CD4-positive, alpha-beta T cell treated with Interleukin-17A for 1 hour (primary cell): Measurements from ENCODE around the gene PTH.

Source experiments
- DNase-seq: peaks from one replicate; pipeline ENCODE4 v3.0.0-alpha.2; 2020

Gene PTH

DNA sequence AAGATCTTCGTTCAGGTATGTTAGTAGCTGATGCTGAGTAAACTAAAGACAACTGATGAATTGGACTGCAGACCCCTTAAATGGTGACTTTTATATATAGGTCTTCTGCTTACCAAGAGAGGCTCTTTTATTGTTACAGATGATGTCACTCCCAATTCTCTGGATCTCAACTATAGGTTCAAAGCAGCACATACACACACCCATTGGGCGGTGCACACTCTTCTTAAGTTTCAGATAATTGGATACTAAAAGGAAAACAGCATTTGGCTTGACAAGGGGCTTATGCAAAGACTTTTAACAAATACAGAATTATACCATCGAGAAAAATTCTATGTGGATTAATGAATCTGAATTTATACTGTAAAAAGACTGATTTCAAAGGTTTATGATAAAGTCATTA lies at the start of gene PTH:
TSS of gene PTH (minus strand) at position 69 of the 400 bp plus-strand sequence. CDS start 3,142 bp downstream, outside the sequence.
- no peak for DNase-seq

- no peak for DNase-seq
Measured at GRCh38 chr11:13538044-13538443, 42.2 kb upstream of the PTH start.

DNA sequence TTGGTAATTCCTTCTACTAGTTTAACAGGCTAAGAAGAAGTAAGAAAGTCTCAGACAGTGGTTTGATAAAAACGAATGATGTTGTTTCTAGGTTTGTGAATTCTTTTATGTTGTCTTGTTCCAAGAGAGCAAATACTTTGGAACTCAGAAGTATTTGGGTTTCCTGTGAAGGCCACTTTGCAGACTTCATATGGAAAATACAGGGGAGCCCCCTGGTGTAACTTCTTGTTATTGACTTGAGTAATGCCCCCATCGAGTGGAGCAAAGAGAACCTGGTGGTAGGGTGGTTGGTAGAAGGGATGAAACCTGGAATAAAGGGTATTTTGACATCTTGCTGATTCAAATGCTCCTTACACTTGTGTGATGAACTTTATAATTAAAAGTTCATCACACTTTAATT lies 40.0 kb upstream of the PTH start:
- DNase-seq = no peak

GRCh38 chr11:13534358-13534757 lies 38.6 kb upstream of the PTH start:
- DNase-seq = no peak

- DNase-seq = no peak
Measured at GRCh38 chr11:13525257-13525656, 29.5 kb upstream of the PTH start.

DNA sequence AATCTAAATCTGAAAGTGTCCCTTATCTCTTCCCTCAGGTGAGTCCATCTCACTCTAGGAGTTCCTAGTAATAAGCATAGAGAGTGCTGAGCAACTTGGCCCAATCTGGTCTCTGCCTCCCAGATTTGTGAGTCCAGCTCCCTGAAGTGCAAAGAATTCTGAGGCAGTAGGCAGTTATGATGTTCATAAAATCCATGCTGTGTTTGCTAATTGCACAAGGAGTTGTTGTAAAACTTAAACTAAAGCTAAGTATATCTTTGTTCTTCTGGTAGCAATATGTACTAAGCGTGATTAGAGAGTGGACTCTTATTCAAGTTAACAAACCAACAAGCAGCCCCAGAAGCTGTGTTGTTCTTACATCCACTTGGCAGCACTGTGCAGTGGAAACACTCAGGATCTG lies 7.6 kb upstream of the PTH start:
- DNase-seq = no peak

GRCh38 chr11:13502492-13502891 lies 6.7 kb upstream of the PTH start:
- no peak for DNase-seq

DNA sequence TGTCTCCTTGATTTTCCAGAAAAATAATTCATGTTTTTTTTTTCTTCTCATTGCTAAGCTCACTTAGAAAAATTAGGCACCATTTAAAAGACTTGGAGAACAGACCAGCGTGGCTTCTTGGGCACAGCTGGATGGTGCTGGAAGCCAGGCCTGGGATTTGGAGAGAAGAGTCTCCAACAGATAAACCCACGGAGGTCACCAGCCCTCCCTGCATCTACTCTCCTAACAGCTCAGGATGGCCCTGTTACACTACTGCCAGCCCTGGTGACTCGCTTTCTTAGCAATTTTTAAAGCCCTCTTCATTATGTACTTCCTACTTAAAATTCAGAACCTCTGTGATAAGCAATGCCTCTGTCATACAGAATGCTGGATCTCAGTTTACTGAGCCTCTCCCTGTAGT lies 1.7 kb downstream of the PTH start:
- DNase-seq = no peak

DNA sequence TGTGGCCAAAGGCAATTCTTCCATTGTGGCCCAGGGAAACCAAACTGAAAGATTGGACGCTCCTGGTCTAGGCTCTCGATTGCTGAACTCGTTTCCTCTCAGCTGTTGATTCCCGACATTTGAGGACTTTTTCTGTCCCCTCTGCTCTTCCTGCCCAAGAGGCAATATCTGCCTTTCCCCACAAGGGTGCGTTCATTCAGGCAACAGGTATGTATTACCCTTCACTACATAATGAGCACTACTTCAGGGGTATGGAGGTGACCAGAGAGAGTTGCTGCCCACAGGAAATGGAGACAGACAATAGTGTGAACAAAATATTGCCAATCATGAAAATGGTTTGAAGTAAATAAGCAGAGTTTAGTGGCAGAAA lies 8.2 kb downstream of the PTH start:
- peak; percentile 55 for DNase-seq

GRCh38 chr11:13486926-13487660 lies 8.7 kb downstream of the PTH start:
- peak; percentile 76 for DNase-seq

DNA sequence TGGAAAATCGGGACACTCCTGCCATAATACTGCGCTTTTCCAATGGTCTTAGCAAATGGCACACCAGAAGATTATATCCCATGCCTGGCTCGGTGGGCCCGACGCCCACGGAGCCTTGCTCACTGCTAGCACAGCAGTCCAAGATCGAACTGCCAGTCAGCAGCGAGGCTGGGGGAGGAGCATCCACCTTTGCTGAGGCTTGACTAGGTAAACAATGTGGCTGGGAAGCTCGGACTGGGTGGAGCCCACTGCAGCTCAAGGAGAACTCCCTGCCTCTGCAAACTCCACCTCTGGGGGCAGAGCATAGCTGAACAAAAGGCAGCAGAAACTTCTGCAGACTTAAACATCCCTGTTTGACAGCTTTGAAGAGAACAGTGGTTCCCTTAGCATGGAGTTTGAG lies 15.6 kb downstream of the PTH start:
- DNase-seq = no peak

DNA sequence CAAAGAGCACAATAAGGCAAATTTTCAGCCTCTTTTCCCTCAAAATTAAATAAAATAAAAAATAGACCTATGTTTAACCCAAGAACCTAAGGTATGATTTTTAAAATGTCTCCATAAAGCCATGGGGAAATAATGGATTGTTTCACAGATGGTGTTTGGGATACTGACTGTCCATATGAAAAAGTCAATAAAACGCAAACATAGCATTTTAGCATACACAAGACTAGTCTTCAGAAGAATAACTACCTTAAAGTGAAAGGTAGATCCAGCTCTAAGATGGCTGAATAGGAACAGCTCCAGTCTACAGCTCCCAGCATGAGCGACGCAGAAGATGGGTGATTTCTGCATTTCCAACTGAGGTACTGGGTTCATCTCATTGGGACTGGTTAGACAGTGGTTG lies 16.1 kb downstream of the PTH start:
- DNase-seq = no peak

- no peak for DNase-seq
Measured at GRCh38 chr11:13475091-13475490, 20.7 kb downstream of the PTH start.

DNA sequence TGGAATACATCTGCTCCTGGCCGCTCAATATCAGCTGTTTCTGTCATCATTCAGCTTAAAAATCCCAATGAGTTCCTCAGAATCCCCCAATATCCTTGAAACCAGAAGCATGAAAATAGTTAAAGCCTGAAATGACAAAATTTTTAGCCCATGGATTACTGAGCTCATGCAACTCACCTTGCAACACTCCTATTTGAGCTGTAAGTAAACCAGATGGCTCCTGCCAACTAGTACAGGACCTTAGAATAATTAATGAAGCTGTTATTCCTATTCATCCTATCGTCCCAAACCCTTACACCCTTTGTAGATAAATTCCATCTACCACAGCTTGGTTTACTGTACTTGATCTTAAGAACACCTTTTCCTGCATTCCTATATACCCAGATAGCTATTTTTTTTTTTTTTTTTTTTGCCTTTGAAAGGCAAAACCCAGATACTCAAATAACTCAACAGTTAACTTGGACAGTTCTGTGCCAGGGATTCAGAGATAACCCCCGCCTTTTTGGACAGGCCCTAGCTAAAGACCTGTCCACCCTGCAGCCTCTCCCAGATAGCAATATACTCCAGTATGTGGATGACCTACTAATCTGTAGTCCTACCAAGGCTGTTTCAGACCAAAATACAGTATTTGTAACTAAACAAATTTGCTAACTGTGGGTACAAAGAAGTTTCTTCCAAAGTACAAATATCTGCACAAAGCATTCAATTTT lies 22.6 kb downstream of the PTH start:
- DNase-seq = no peak

DNA sequence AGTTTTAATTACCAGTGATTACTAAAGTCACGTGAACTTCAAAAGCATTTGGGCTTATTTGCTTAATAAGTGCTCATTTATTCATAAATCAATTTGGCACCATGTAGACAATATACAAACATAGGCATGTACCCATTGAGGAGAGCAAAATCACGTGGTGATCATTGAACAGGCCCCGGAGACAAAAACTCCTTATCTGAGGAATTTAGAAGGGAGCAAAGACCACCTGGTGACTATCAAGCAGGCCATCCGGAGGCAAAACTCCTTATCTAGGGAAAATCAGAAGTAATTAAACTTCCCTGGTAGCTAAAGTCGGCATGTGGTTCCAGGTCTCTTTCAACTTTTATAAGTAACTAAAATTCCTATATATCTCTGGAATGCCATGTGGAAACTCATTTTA lies 27.0 kb downstream of the PTH start:
- DNase-seq = no peak

DNA sequence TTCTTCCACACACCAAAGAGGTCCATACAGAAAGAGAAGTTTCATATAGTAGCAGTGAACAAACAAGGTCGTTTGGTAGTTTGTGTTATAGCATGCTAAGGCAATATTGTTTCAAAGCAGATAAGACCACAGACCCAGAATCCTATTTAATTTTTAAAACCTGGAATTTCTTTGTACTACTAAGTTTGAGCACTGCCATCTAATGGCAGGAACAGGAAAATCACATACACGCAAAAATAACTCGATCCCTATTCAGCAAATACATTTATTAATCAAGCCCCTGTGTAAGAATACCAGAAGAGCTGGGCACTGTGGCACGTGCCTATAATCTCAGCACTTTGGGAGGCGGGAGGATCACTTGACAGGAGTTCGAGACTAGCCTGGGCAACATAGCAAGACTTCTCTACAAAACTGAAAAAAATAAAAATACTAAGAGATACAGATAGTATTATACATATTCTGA lies 29.9 kb downstream of the PTH start:
- peak; percentile 36 for DNase-seq

DNA sequence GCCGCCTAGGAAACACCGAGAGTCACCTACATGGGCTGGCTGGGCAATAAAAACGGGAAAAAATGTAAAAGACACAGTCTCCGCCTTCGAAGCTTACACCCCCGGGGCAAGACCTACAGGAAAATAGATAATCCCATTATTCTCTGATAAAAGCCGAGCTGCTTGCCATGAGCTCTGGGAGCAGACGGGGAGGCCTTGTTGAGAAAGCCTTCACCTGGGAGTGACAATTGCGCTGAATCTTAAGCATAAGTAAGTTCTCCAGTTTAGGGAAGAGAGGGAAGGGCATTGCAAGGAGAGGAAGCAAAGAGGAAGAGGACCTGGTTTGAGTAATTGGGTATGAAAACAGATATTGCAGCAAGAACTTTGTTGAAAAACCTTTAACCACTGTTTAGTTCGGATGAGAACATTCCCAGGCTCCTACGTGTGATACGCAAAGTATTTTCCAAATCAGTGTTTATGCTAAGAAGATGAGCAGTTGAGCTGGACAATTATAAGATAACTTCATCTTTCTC lies 32.0 kb downstream of the PTH start:
- no peak for DNase-seq

DNA sequence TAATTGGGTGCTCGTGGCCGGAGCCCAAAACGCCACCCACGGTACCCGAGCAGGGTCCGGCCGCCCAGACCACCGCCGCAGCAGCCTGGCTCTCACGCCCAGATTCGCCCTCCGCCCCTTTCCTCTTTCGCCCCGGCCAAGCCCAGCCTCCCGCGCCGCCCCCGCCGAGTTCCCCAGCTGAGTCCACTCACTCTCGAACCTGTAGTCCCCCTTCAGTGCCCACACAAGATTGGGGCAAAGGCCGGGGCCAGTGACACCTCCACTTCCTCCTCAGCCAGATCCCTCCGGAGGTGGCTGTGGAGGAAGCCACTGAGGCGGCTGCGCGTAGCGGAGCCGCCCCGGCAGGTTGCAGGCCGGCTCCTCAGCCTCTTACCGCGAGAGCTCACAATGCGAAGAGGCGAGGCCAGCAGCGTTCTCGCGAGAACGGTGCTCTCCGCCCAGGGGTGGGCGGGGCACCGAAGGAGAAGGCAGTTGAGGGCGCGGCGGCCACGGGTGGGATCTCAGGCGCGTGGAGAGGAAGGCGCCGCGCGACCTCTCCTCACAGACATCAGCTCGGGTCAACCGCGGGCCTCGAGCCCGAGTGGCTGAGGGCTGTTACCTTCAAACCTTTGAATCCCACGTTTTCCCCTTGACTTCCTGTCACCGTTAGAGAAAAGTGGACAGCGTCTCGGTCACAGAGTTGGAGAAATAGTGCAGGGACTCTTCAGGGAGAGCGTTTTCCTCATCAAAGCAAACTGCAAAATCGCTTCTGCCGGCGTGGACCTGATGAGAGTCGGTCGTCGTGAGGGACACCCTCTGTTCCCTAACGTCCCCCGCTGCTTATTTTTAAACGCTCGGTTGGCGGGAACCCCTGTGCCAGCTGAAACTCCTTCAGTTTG lies 32.7 kb downstream of the PTH start, which contains the start of gene BTBD10:
TSS of gene BTBD10 (minus strand) at position 322 of the 878 bp plus-strand sequence. CDS start 18,098 bp downstream, outside the sequence.
- DNase-seq = peak; percentile 96

DNA sequence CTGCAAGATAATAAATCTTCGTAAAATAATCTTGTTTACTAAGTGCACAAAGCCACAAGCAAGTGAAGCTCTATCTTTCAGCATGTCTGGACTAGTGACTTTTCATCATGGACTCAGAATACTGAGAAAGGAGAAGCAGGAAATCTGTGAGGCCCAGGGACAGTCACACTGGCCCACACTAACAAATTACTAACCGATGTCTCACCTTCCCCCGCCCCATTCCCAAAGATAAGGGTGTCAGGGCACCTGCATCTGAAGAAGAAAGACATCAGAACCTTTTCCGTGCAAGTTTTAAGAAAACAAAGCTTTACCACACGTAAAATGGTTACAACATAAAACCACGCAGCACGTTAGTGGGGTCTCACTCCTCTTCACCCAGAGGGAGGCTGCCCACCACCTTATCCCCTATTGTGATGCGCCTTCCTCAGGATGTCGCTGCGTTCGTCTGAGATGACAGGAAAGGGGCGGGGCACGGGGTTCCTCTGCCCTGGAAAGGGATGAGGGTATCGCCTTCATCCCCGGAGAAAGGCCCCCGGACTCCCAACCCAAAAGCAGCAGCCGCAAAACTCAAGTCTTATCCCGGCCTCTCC lies 33.4 kb downstream of the PTH start:
- DNase-seq = peak; percentile 57

DNA sequence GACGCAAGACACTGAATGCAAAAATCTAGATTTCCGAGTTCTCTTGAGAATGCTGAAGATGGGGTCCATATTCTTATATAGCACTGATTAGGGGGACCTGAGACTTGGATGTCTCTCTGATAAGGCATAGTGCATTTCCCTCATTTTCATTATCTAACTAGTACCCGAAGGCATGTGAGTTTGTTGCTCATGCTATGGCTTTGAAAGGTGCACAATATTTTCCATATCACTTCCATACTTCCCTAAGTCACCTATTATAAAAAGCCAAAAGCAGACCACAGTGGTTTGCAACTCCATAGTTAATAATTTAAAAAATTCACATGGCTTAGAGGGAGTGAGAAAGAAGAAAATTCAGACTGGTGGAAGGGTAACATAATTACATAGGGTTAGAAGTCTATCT lies 34.5 kb downstream of the PTH start:
- DNase-seq = no peak

GRCh38 chr11:13450832-13451397 lies 44.9 kb downstream of the PTH start:
- no peak for DNase-seq

GRCh38 chr11:13449522-13449921 lies 46.3 kb downstream of the PTH start:
- DNase-seq = no peak
